Activated CD8-positive, alpha-beta T cell treated with anti-CD3 and anti-CD28 coated beads for 36 hours (primary cell): Measurements from ENCODE around the gene RAB18. TPM values are rescaled to one million over a fixed set of nuclear protein-coding genes. Genes with fewer than 3 reads are reported as not detected.

Experiments
- ATAC-seq: fragments of 200-7000 bp; cut with Tn5 transposase; one replicate; pipeline ENCODE4 v1.10.0; 2021; ENCODE audit warnings: mild to moderate bottlenecking, moderate library complexity
- CTCF ChIA-PET: fragments of 350-600 bp; sonication (Branson Sonifier 250); formaldehyde crosslinking; loops from one replicate; lab custom pipeline; 2021; ENCODE audit warnings: antibody characterized with exemption; lab: Charles Lee
- POLR2A ChIA-PET: fragments of 350-600 bp; sonication (Branson Sonifier 250); formaldehyde crosslinking; loops from one replicate; lab custom pipeline; 2021; ENCODE audit warnings: antibody characterized with exemption; lab: Charles Lee
- DNase-seq: peaks from one replicate; pipeline ENCODE4 v3.0.0-alpha.2; 2020
- H3K27ac Mint-ChIP-seq: one replicate; pipeline ENCODE4 v1.8.0; 2021; ENCODE audit warnings: mild to moderate bottlenecking, mixed read lengths
- H3K27me3 Mint-ChIP-seq: one replicate; pipeline ENCODE4 v1.8.0; 2021; ENCODE audit warnings: mixed read lengths
- H3K36me3 Mint-ChIP-seq: one replicate; pipeline ENCODE4 v1.8.0; 2021; ENCODE audit warnings: low read depth, mixed read lengths
- H3K4me1 Mint-ChIP-seq: one replicate; pipeline ENCODE4 v1.8.0; 2021; ENCODE audit warnings: low read depth, mixed read lengths
- H3K4me3 Mint-ChIP-seq: one replicate; pipeline ENCODE4 v1.8.0; 2021; ENCODE audit warnings: mild to moderate bottlenecking, moderate library complexity, mixed read lengths
- H3K9me3 Mint-ChIP-seq: one replicate; pipeline ENCODE4 v1.8.0; 2021; ENCODE audit warnings: mixed read lengths
- intact Hi-C: fragments of 100-400 bp; cut with micrococcal nuclease; formaldehyde crosslinking; loops from one replicate; pipeline ENCODE4 v1.10.0; 2022
- total RNA-seq, 2 experiments: library from RNA; stranded (reverse); gene quantifications; one replicate each; pipeline ENCODE4 v1.2.3, GENCODE V29; 2021
- TF ChIP-seq, protein P1 (sequence below): fragments of 200-600 bp; IDR thresholded peaks from one replicate; pipeline ENCODE4 v1.8.0; 2022; ENCODE audit warnings: antibody characterized with exemption, mild to moderate bottlenecking

The RAB18 gene
- total RNA-seq, 2 experiments from 2014 or later, result 42.0 to 47.2 TPM

DNA sequence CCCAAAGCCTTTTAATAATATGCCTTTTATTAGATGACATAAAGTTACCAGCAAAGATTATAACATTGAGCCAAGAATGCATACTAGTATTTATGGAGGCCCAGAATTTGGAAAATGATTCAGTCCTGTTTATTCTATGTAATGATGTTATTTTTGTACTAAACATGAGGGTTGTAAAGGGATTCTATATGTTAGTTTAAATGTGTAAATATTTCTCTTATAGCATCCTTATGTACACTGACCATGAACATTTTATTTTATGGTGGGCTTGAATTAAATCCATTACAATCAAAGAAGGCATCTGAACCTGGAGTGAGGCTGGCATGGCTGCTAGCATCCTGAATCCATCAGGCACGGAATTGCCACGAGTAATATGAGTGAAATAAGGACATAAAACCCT lies 80.2 kb downstream of the RAB18 start:
- no peak for DNase-seq
- ChIA-PET POLR2A (no interaction called here), CTCF (no interaction called here)
- intact Hi-C loops, result no loop called here
- peaks cover 4% of the 10 kb centered on the region for H3K27me3 Mint-ChIP-seq
- no peak overlapping the region for H3K4me3 Mint-ChIP-seq
- no peak for ATAC-seq
- H3K36me3 Mint-ChIP-seq, result no peaks in the 10 kb centered on the region
- TF ChIP-seq, protein P1, sequence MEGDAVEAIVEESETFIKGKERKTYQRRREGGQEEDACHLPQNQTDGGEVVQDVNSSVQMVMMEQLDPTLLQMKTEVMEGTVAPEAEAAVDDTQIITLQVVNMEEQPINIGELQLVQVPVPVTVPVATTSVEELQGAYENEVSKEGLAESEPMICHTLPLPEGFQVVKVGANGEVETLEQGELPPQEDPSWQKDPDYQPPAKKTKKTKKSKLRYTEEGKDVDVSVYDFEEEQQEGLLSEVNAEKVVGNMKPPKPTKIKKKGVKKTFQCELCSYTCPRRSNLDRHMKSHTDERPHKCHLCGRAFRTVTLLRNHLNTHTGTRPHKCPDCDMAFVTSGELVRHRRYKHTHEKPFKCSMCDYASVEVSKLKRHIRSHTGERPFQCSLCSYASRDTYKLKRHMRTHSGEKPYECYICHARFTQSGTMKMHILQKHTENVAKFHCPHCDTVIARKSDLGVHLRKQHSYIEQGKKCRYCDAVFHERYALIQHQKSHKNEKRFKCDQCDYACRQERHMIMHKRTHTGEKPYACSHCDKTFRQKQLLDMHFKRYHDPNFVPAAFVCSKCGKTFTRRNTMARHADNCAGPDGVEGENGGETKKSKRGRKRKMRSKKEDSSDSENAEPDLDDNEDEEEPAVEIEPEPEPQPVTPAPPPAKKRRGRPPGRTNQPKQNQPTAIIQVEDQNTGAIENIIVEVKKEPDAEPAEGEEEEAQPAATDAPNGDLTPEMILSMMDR, result no peak
- peaks cover 2% of the 10 kb centered on the region for H3K9me3 Mint-ChIP-seq
- H3K27ac Mint-ChIP-seq, result no peak overlapping the region
- H3K4me1 Mint-ChIP-seq, result no peaks in the 10 kb centered on the region

Other genes with a start within 250 kb of the RAB18 start
- 1 to 10 TPM in 1 of 2 experiments, under 1 TPM in 1; 0.81 to 1.1 TPM for gene MKX, start 241.5 kb downstream of the RAB18 start, total RNA-seq